ENCODE data around the gene PPP1R2C. TPM values are rescaled to one million over a fixed set of nuclear protein-coding genes. Genes with fewer than 3 reads are reported as not detected.

Gene PPP1R2C
- total and polyA plus RNA-seq, 2 experiments from 2014 or later, result not detected

DNA sequence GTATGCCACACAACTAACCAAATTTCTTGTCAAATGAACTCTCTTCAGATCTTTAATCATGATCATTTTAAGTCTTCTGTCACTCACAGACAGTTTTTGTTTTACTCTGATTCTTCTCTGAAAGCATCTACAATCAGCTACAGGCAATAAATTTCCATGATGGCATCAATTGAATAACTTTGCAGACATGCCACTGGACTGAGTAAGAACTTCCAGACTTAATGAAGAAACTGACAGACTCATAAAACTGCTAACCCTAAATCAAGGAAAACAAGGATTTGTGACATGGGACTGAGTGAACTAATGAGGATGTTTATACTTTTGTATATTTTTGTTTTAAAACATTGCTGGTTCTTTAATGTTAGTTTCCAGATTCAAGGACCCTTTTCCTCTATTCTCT lies 5.5 kb upstream of the PPP1R2C start (continued):
- TF ChIP-seq, protein P1, sequence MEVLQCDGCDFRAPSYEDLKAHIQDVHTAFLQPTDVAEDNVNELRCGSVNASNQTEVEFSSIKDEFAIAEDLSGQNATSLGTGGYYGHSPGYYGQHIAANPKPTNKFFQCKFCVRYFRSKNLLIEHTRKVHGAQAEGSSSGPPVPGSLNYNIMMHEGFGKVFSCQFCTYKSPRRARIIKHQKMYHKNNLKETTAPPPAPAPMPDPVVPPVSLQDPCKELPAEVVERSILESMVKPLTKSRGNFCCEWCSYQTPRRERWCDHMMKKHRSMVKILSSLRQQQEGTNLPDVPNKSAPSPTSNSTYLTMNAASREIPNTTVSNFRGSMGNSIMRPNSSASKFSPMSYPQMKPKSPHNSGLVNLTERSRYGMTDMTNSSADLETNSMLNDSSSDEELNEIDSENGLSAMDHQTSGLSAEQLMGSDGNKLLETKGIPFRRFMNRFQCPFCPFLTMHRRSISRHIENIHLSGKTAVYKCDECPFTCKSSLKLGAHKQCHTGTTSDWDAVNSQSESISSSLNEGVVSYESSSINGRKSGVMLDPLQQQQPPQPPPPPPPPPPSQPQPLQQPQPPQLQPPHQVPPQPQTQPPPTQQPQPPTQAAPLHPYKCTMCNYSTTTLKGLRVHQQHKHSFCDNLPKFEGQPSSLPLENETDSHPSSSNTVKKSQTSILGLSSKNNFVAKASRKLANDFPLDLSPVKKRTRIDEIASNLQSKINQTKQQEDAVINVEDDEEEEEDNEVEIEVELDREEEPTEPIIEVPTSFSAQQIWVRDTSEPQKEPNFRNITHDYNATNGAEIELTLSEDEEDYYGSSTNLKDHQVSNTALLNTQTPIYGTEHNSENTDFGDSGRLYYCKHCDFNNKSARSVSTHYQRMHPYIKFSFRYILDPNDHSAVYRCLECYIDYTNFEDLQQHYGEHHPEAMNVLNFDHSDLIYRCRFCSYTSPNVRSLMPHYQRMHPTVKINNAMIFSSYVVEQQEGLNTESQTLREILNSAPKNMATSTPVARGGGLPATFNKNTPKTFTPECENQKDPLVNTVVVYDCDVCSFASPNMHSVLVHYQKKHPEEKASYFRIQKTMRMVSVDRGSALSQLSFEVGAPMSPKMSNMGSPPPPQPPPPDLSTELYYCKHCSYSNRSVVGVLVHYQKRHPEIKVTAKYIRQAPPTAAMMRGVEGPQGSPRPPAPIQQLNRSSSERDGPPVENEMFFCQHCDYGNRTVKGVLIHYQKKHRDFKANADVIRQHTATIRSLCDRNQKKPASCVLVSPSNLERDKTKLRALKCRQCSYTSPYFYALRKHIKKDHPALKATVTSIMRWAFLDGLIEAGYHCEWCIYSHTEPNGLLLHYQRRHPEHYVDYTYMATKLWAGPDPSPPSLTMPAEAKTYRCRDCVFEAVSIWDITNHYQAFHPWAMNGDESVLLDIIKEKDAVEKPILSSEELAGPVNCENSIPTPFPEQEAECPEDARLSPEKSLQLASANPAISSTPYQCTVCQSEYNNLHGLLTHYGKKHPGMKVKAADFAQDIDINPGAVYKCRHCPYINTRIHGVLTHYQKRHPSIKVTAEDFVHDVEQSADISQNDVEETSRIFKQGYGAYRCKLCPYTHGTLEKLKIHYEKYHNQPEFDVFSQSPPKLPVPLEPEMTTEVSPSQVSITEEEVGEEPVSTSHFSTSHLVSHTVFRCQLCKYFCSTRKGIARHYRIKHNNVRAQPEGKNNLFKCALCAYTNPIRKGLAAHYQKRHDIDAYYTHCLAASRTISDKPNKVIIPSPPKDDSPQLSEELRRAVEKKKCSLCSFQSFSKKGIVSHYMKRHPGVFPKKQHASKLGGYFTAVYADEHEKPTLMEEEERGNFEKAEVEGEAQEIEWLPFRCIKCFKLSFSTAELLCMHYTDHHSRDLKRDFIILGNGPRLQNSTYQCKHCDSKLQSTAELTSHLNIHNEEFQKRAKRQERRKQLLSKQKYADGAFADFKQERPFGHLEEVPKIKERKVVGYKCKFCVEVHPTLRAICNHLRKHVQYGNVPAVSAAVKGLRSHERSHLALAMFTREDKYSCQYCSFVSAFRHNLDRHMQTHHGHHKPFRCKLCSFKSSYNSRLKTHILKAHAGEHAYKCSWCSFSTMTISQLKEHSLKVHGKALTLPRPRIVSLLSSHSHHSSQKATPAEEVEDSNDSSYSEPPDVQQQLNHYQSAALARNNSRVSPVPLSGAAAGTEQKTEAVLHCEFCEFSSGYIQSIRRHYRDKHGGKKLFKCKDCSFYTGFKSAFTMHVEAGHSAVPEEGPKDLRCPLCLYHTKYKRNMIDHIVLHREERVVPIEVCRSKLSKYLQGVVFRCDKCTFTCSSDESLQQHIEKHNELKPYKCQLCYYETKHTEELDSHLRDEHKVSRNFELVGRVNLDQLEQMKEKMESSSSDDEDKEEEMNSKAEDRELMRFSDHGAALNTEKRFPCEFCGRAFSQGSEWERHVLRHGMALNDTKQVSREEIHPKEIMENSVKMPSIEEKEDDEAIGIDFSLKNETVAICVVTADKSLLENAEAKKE (CRISPR knock-in tag; IDR thresholded peaks at IDR 0.05), result no peak
- TF ChIP-seq EZH2phosphoT487 (IDR thresholded peaks at IDR 0.05; ENCODE audit: unreplicated experiment), result no peak

DNA sequence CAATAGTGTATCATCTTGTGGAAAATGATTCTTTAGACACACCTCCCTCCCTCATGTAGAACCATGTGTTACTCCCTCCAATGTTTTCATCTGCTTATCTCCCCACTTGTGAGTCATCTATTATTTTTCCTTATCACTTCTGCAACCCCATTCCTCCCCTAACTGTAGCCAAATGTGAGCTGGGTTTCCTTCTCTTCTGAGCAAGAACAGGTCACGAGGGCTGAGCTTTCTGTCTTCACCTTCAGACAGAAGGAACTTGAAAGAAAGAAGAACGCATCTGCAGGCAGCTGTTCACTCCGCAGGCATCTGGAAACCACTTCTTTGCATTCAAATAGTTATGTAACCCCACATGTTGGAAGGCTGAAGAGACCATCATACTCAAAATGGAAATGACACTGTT lies 1.8 kb downstream of the PPP1R2C start:
- Mint-ChIP-seq H3K4me3 (no peak overlapping the region), H3K4me1 (peaks cover 5% of the 10 kb centered on the region; the same call in 2 of the 3 replicates), H3K36me3 (ENCODE audit: low read depth) (peaks cover 32% of the 10 kb centered on the region), H3K27me3 (ENCODE audit: insufficient read depth, low read depth, poor library complexity) (no peaks in the 10 kb centered on the region), H3K9me3 (peaks cover 29% of the 10 kb centered on the region), H3K27ac (no peak overlapping the region)
- no peaks in the 10 kb centered on the region for H4K20me1 ChIP-seq (replicated peaks; ENCODE audit: insufficient read depth)
- no peak for ATAC-seq
- no peaks in the 10 kb centered on the region for H3K79me2 ChIP-seq (replicated peaks; ENCODE audit: insufficient read depth)
- H3K9me2 ChIP-seq (ENCODE audit: insufficient read depth), result no peaks in the 10 kb centered on the region; the same call in 1 of the 2 replicates
- H3K4me2 ChIP-seq, result no peak overlapping the region
- no peak overlapping the region for H3K27ac ChIP-seq (ENCODE audit: low read depth)
- H3K27me3 ChIP-seq (ENCODE audit: insufficient read depth), result no peaks in the 10 kb centered on the region
- H3F3A ChIP-seq (replicated peaks; ENCODE audit: low read depth), result no peaks in the 10 kb centered on the region
- DNase-seq (ENCODE audit: low spot score), result no peak
- H3K4me3 ChIP-seq, result no peak overlapping the region
- H2AFZ ChIP-seq, result 0 out of 2 replicates have a peak overlapping the region, but pooled peaks have one; percentile 38
- H3K36me3 ChIP-seq (ENCODE audit: insufficient read depth), result no peaks in the 10 kb centered on the region
- H3K4me1 ChIP-seq (ENCODE audit: insufficient read depth), result no peaks in the 10 kb centered on the region
- TF ChIP-seq STAT1 (IDR thresholded peaks at IDR 0.05; ENCODE audit: unreplicated experiment), result no peak
- TF ChIP-seq, protein P2, sequence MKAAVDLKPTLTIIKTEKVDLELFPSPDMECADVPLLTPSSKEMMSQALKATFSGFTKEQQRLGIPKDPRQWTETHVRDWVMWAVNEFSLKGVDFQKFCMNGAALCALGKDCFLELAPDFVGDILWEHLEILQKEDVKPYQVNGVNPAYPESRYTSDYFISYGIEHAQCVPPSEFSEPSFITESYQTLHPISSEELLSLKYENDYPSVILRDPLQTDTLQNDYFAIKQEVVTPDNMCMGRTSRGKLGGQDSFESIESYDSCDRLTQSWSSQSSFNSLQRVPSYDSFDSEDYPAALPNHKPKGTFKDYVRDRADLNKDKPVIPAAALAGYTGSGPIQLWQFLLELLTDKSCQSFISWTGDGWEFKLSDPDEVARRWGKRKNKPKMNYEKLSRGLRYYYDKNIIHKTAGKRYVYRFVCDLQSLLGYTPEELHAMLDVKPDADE (IDR thresholded peaks at IDR 0.05), result no peak
- no peak for TF ChIP-seq CREB1 (CRISPR knock-in tag; IDR thresholded peaks at IDR 0.05; ENCODE audit: low read depth)
- TF ChIP-seq, protein P1 (CRISPR knock-in tag; IDR thresholded peaks at IDR 0.05), result no peak
